RWPE1 (cell line): ENCODE results near the gene CLDN24.

ENCODE experiments used
- CTCF ChIA-PET: fragments of 350-600 bp; sonication (Branson Sonifier 250); formaldehyde crosslinking; extraction: SDS; loops from one replicate; lab custom pipeline; 2021; lab: Yijun Ruan, JAX
- POLR2A ChIA-PET: fragments of 400-600 bp; formaldehyde crosslinking; extraction: SDS; loops from one replicate; lab custom pipeline; 2020; ENCODE audit warnings: antibody characterized with exemption; ENCODE audit not compliant: low non-redundant PET; lab: Yijun Ruan, JAX
- DNase-seq: peaks from one replicate; pipeline ENCODE4 v3.0.0; 2012; ENCODE audit warnings: low spot score
- H3K27ac ChIP-seq: fragments of 450-650 bp; 2 replicates; pipeline ENCODE4 v1.5.1; 2017
- CTCF ChIP-seq: fragments of 450-650 bp; conservative IDR thresholded peaks from 2 replicates; pipeline ENCODE4 v1.5.1; 2017; ENCODE audit warnings: low read depth, mild to moderate bottlenecking

Gene CLDN24

DNA sequence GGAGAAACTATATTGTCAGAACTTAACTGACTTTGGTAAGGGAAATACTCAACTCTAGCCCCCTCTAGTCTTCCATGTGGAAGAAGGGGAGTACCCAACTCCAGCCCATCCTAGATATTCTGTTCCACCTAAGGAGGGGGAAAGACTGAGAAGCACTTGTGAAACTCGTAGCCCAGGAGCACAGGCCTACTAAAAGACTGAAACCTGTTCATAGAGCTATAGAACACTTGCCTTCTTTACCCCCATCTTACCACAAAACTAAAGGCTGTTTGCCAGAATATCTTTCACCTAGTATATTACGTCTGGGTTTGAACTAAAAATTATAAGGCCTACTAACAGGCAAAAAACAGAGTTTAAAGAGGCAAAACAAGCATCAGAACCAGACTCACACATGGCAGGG, 17.7 kb downstream of the CLDN24 start:
- CTCF ChIA-PET = no interaction called here

DNA sequence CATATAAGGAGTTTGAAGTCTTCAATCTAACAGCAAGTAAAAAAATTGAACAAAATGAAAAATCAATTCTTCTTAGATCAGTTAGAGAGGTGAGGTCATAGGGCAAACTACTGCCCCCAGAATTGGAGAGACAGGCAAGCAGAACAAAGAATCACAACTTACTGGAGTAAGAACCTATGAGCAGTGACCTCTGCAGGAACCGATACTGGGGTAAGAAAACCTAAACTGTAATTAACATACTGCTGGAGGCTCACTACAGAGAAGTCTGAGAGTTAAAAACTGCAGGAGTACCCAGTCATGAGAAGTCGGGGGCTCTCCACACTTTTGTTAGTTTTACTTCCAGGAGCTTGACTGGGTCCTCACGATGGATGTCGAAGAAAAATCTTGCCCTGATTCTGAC, 18.2 kb downstream of the CLDN24 start:
- CTCF ChIA-PET = no interaction called here
- no peak overlapping the region for H3K27ac ChIP-seq
- POLR2A ChIA-PET = no interaction called here
- no peak for TF ChIP-seq CTCF
- DNase-seq = no peak

More for the DNA sequence above, 17.7 kb downstream of the CLDN24 start:
- TF ChIP-seq CTCF = no peak
- no peak overlapping the region for H3K27ac ChIP-seq
- DNase-seq = no peak
- POLR2A ChIA-PET = no interaction called here

- no peak overlapping the region for H3K27ac ChIP-seq
- POLR2A ChIA-PET = no interaction called here
- no peak for DNase-seq
- TF ChIP-seq CTCF = no peak
- CTCF ChIA-PET = interaction anchor here (0.8 kb wide), 1 partner anchor 1538 kb away, joined by 4 read pairs; no protein-coding TSS in a partner anchor
Observed at GRCh38 chr4:183303301-183303700, 18.9 kb downstream of the CLDN24 start.

DNA sequence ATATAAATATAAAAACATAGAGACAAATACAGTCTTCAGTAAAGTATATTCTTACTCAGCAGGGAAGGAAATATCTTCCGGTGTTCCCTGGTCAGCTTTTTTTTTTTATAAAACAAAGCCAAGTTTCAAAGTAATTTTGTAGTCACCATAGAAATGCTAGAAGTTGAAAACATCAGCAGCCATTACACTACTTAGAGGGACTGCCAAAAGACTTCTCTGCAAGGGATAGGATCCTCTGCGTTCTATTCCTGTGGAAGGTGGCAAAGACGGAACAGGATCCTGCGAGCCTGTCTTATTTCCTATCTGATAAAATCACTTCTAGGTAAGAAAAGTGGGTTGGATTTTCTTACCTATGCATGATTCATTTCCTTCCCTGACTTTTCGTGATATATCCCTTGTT, 21.6 kb downstream of the CLDN24 start:
- POLR2A ChIA-PET = no interaction called here
- DNase-seq = no peak
- CTCF ChIA-PET = interaction anchor here (0.6 to 0.7 kb wide), 2 partner anchors 16 to 383 kb away, joined by 3 to 4 read pairs; no protein-coding TSS in a partner anchor
- no peak for TF ChIP-seq CTCF
- H3K27ac ChIP-seq = no peak overlapping the region

DNA sequence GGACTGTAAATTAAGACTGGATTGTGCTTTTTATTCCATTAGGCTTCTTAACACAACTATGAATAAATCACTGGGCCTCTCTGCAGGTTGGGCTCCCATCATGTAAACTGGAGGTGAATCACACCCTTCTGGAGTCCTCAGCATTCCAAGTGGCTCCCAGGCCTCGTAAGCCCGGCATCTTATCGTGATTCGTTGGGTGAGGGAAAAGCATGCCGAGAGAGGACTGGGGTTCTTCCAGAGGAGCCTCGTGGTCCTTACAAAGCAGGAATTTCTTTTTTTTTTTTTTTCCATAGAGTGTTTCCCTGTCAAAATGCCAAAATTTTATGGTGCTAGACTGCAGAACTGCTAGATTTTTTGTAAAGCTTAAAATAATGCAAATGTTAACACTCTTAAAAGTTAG, 22.2 kb downstream of the CLDN24 start:
- no peak overlapping the region for H3K27ac ChIP-seq
- no peak for DNase-seq

GRCh38 chr4:183299464-183299863, 22.8 kb downstream of the CLDN24 start:
- H3K27ac ChIP-seq = no peak overlapping the region
- no peak for DNase-seq
- ChIA-PET POLR2A (no interaction called here), CTCF (no interaction called here)
- no peak for TF ChIP-seq CTCF

More for the DNA sequence above, 22.2 kb downstream of the CLDN24 start:
- TF ChIP-seq CTCF = no peak
- POLR2A ChIA-PET = no interaction called here
- CTCF ChIA-PET = interaction anchor here (0.6 to 0.7 kb wide), 2 partner anchors 17 to 383 kb away, joined by 3 to 4 read pairs; no protein-coding TSS in a partner anchor

DNA sequence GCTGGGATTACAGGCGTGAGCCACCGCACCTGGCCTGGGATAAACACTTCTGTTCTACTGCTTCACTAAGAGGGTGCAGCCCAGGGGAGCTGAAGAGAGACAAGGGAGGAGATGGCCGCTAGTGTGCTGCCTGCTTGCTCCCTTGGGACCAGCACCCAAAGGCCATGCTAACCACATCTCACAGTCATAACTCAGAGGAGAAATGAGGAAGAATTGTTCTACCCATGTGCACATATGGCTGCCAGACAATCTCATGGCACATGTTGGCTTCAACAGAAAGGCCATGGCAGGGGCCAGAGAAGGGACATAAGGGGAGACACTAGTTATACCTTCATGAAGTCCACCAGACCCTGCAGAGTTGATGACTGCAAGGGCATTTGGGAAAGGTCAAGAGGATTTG, 24.6 kb downstream of the CLDN24 start:
- DNase-seq = no peak
- TF ChIP-seq CTCF = no peak
- CTCF ChIA-PET = interaction anchor here (0.6 kb wide), 3 partner anchors 106 to 254 kb away, joined by 3 to 4 read pairs (median 3); no protein-coding TSS in a partner anchor
- H3K27ac ChIP-seq = no peak overlapping the region
- POLR2A ChIA-PET = no interaction called here
